8988T (cell line): ENCODE results near the gene YKT6.

Experiments
- DNase-seq: peaks from one replicate; pipeline ENCODE4 v3.0.0; 2011

YKT6 gene

GRCh38 chr7:44263326-44264082 lies 62.7 kb downstream of the YKT6 start:
- no peak for DNase-seq
